Ovary (tissue), 9 donors: ENCODE data around the gene GAK. TPM values are rescaled to one million over a fixed set of nuclear protein-coding genes. Genes with fewer than 3 reads are reported as not detected.

Source experiments
- DNase-seq, 5 donors: peaks; one replicate each; pipeline ENCODE4 v3.0.0-alpha.2; 2019 to 2020
- H3K27ac ChIP-seq, 2 donors: fragments of 200-600 bp; one replicate each; pipeline versions ENCODE4 v1.5.1 to v1.8.0; 2019 to 2022
- H3K27me3 ChIP-seq: fragments of 200-600 bp; one replicate; pipeline ENCODE4 v1.8.0; 2022
- H3K36me3 ChIP-seq: fragments of 200-600 bp; sonication (generic); one replicate; pipeline ENCODE4 v1.5.1; 2019
- H3K4me1 ChIP-seq: one replicate; pipeline ENCODE4 v1.8.1; 2013; ENCODE audit warnings: mild to moderate bottlenecking, moderate library complexity; ENCODE audit not compliant: insufficient read depth
- H3K4me3 ChIP-seq: fragments of 200-600 bp; sonication (generic); one replicate; pipeline ENCODE4 v1.5.1; 2017
- H3K9me3 ChIP-seq, 2 donors: fragments of 200-600 bp in 1 of 2; sonication (generic) in 1 of 2; one replicate each; pipeline versions ENCODE4 v1.5.1 to v1.8.1; 2013 to 2019; ENCODE audit warnings: mild to moderate bottlenecking in 1 of 2, moderate library complexity in 1 of 2
- CTCF ChIP-seq, 3 donors: fragments of 450-650 bp in 2 of 3; fragments of 200-600 bp in 1 of 3; IDR thresholded peaks; one replicate each; pipeline versions ENCODE4 v1.5.1 to v1.8.0; 2016 to 2022; ENCODE audit warnings: antibody characterized with exemption in 3 of 3, mild to moderate bottlenecking in 1 of 3
- EP300 ChIP-seq: sonication (generic); formaldehyde crosslinking; IDR thresholded peaks from one replicate; pipeline ENCODE4 v1.6.1; 2017; ENCODE audit warnings: antibody characterized with exemption
- POLR2A ChIP-seq: fragments of 450-650 bp; IDR thresholded peaks from one replicate; pipeline ENCODE4 v1.6.1; 2017; ENCODE audit warnings: antibody characterized with exemption, mild to moderate bottlenecking, moderate library complexity
- WGBS, 3 donors: extraction: QIAGEN DNeasy Blood & Tissue Kit in 1 of 3; methylation state at CpG; one replicate each; pipeline versions ENCODE4 v1.1.5 to v1.1.7; 2013 to 2017; 5-methylcytosine and 5-hydroxymethylcytosine counted together
- intact Hi-C, 4 donors: fragments of 100-400 bp; cut with DNase I; formaldehyde crosslinking; loops; one replicate each; pipeline versions ENCODE4 v1.11.0 to v1.15.1; 2022 to 2023
- polyA plus RNA-seq, 2 donors: library from polyadenylated mRNA; stranded (reverse); fragments of 200-250 nt in 1 of 2; fragments of 350-450 nt in 1 of 2; fragmentation: Illumina TruSeq in 1 of 2; extraction: RNeasy Lipid Tissue Mini Kit (QIAGEN cat#74804) in 1 of 2; gene quantifications; one replicate each; pipeline ENCODE4 v1.2.3, GENCODE V29; 2013 to 2014
- total RNA-seq, 7 donors: library from RNA; depleted of rRNA in 2 of 7; stranded (reverse); fragments of >200 nt in 2 of 7; fragmentation: NEBNext Ultra II Directional in 3 of 7; extraction: Animal tissue kit (Norgen Biotek cat#: 25700) in 3 of 7; gene quantifications; one replicate each; pipeline versions ENCODE4 v1.1.0 to v1.2.4, GENCODE V29; 2016 to 2023
- donor health status: DM: no; HTN: no; CAD: no; lungs with moderate emphysema.
- donor health status: DM: no; HTN: no; CAD: no.
- donor health status: Bipolar disorder and iron deficiency.
- donor health status: DM: yes; HTN: yes; CAD: no.
- donor health status: DM: no; HTN: no; CAD: no.
- donor health status: DM: yes; HTN: yes; CAD: no.

Gene GAK
- total and polyA plus RNA-seq, 9 donors: 30.7 to 95.4 (median 70.4) TPM

GRCh38 chr4:830601-831482 lies 101.3 kb downstream of the GAK start:
- Histone ChIP-seq H3K4me3 (no peak overlapping the region), H3K27me3 (no peaks in the 10 kb centered on the region), H3K4me1 (no peaks in the 10 kb centered on the region), H3K27ac (no peak overlapping the region), H3K9me3 (no peaks in the 10 kb centered on the region), H3K36me3 (no peaks in the 10 kb centered on the region)
- intact Hi-C loops: no loop called here
- WGBS, 3 donors: 59 to 66% (median 61%) methylated on average over 20 to 23 of the region's 23 CpGs
- TF ChIP-seq POLR2A (no peak), CTCF (IDR thresholded peaks at IDR 0.05) (no peak), EP300 (no peak)
- DNase-seq: peak in 1 of 5 donors; percentile 23

- Histone ChIP-seq H3K27me3 (peaks cover 1% of the 10 kb centered on the region), H3K36me3 (no peaks in the 10 kb centered on the region), H3K27ac (no peak overlapping the region), H3K4me1 (no peaks in the 10 kb centered on the region), H3K4me3 (no peak overlapping the region), H3K9me3 (no peaks in the 10 kb centered on the region)
- no peak for TF ChIP-seq CTCF (IDR thresholded peaks at IDR 0.05)
- TF ChIP-seq EP300: no peak
- TF ChIP-seq POLR2A: no peak
- WGBS, 3 donors: 55 to 60% (median 58%) methylated on average over 23 to 26 of the region's 26 CpGs
- intact Hi-C loops: no loop called here
- no peak for DNase-seq
Observed at GRCh38 chr4:829761-830600, 102.1 kb downstream of the GAK start.

GRCh38 chr4:829291-829690 lies 102.8 kb downstream of the GAK start:
- DNase-seq: no peak
- Histone ChIP-seq H3K27me3 (peaks cover 7% of the 10 kb centered on the region), H3K4me3 (no peak overlapping the region), H3K27ac (no peak overlapping the region), H3K9me3 (no peaks in the 10 kb centered on the region), H3K4me1 (no peaks in the 10 kb centered on the region), H3K36me3 (no peaks in the 10 kb centered on the region)
- intact Hi-C loops: no loop called here
- 72 to 78% (median 73%) methylated on average over 6 of the region's 6 CpGs for WGBS, 3 donors
- TF ChIP-seq CTCF (IDR thresholded peaks at IDR 0.05) (no peak), POLR2A (no peak), EP300 (no peak)

- no peak overlapping the region for H3K27ac ChIP-seq
- no peaks in the 10 kb centered on the region for H3K9me3 ChIP-seq
- H3K4me3 ChIP-seq: no peak overlapping the region
- TF ChIP-seq CTCF (IDR thresholded peaks at IDR 0.05) (no peak), EP300 (no peak), POLR2A (no peak)
- WGBS, 3 donors: 26 to 28% (median 27%) methylated on average over 16 of the region's 16 CpGs
- no peaks in the 10 kb centered on the region for H3K36me3 ChIP-seq
- intact Hi-C loops: no loop called here
- no peak for DNase-seq
- no peaks in the 10 kb centered on the region for H3K4me1 ChIP-seq
- H3K27me3 ChIP-seq: peaks cover 12% of the 10 kb centered on the region
Observed at GRCh38 chr4:828641-829271, 103.4 kb downstream of the GAK start.
